ENCODE results near the gene SRGAP3. TPM values are rescaled to one million over a fixed set of nuclear protein-coding genes. Genes with fewer than 3 reads are reported as not detected.

SRGAP3 gene
- total RNA-seq, 1 donor from 2014 or later = 3.9 TPM

- Histone ChIP-seq H4K20me1 (ENCODE audit: insufficient read depth, low read length) (no peaks in the 10 kb centered on the region), H3K4me3 (ENCODE audit: insufficient read depth, low read depth, low read length) (no peak overlapping the region), H3K9me3 (ENCODE audit: insufficient read depth, low read depth, low read length) (no peaks in the 10 kb centered on the region), H3K9ac (ENCODE audit: low read length) (no peak overlapping the region), H3K36me3 (ENCODE audit: insufficient read depth, low read length) (no peaks in the 10 kb centered on the region), H3K4me2 (ENCODE audit: low read length) (no peak overlapping the region), H2AFZ (ENCODE audit: low read depth, low read length) (no peak overlapping the region), H3K27me3 (ENCODE audit: insufficient read depth, low read length) (no peaks in the 10 kb centered on the region), H3K27ac (ENCODE audit: low read depth, low read length) (no peak overlapping the region), H3K4me1 (ENCODE audit: insufficient read depth, low read length) (no peaks in the 10 kb centered on the region), H3K79me2 (ENCODE audit: insufficient read depth, low read length) (no peaks in the 10 kb centered on the region)
- Mint-ChIP-seq H3K9me3 (ENCODE audit: unreplicated experiment) (no peaks in the 10 kb centered on the region), H3K4me1 (ENCODE audit: low read depth, unreplicated experiment) (no peaks in the 10 kb centered on the region), H3K36me3 (ENCODE audit: low read depth, unreplicated experiment) (peaks cover 2% of the 10 kb centered on the region), H3K27ac (ENCODE audit: unreplicated experiment) (no peak overlapping the region), H3K4me3 (ENCODE audit: unreplicated experiment) (no peak overlapping the region), H3K27me3 (ENCODE audit: low read depth, unreplicated experiment) (peaks cover 2% of the 10 kb centered on the region)
- TF ChIP-seq, protein P1, sequence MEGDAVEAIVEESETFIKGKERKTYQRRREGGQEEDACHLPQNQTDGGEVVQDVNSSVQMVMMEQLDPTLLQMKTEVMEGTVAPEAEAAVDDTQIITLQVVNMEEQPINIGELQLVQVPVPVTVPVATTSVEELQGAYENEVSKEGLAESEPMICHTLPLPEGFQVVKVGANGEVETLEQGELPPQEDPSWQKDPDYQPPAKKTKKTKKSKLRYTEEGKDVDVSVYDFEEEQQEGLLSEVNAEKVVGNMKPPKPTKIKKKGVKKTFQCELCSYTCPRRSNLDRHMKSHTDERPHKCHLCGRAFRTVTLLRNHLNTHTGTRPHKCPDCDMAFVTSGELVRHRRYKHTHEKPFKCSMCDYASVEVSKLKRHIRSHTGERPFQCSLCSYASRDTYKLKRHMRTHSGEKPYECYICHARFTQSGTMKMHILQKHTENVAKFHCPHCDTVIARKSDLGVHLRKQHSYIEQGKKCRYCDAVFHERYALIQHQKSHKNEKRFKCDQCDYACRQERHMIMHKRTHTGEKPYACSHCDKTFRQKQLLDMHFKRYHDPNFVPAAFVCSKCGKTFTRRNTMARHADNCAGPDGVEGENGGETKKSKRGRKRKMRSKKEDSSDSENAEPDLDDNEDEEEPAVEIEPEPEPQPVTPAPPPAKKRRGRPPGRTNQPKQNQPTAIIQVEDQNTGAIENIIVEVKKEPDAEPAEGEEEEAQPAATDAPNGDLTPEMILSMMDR (IDR thresholded peaks at IDR 0.05; ENCODE audit: insufficient read depth, low read depth, low read length) = no peak
- no peak for TF ChIP-seq EZH2 (IDR thresholded peaks at IDR 0.05; ENCODE audit: insufficient read depth, low read length)
- no peak for DNase-seq (ENCODE audit: low read depth)
- FAIRE-seq = no peak
Measured at GRCh38 chr3:9047452-9048346, 201.7 kb downstream of the SRGAP3 start.

GRCh38 chr3:9045371-9045770 lies 204.1 kb downstream of the SRGAP3 start:
- Histone ChIP-seq H3K4me2 (ENCODE audit: low read length) (no peak overlapping the region), H3K36me3 (ENCODE audit: insufficient read depth, low read length) (no peaks in the 10 kb centered on the region), H3K9ac (ENCODE audit: low read length) (no peak overlapping the region), H2AFZ (ENCODE audit: low read depth, low read length) (no peak overlapping the region), H3K4me3 (ENCODE audit: insufficient read depth, low read depth, low read length) (no peak overlapping the region), H3K4me1 (ENCODE audit: insufficient read depth, low read length) (no peaks in the 10 kb centered on the region), H3K27ac (ENCODE audit: low read depth, low read length) (no peak overlapping the region), H3K9me3 (ENCODE audit: insufficient read depth, low read depth, low read length) (no peaks in the 10 kb centered on the region), H3K79me2 (ENCODE audit: insufficient read depth, low read length) (no peaks in the 10 kb centered on the region), H3K27me3 (ENCODE audit: insufficient read depth, low read length) (peaks cover 5% of the 10 kb centered on the region), H4K20me1 (ENCODE audit: insufficient read depth, low read length) (no peaks in the 10 kb centered on the region)
- H3K4me1 Mint-ChIP-seq (ENCODE audit: low read depth, unreplicated experiment) = no peaks in the 10 kb centered on the region
- no peak overlapping the region for H3K4me3 Mint-ChIP-seq (ENCODE audit: unreplicated experiment)
- no peaks in the 10 kb centered on the region for H3K9me3 Mint-ChIP-seq (ENCODE audit: unreplicated experiment)
- H3K27ac Mint-ChIP-seq (ENCODE audit: unreplicated experiment) = no peak overlapping the region
- TF ChIP-seq, protein P1 (IDR thresholded peaks at IDR 0.05; ENCODE audit: insufficient read depth, low read depth, low read length) = no peak
- TF ChIP-seq EZH2 (IDR thresholded peaks at IDR 0.05; ENCODE audit: insufficient read depth, low read length) = no peak
- peaks cover 2% of the 10 kb centered on the region for H3K27me3 Mint-ChIP-seq (ENCODE audit: low read depth, unreplicated experiment)
- FAIRE-seq = no peak
- H3K36me3 Mint-ChIP-seq (ENCODE audit: low read depth, unreplicated experiment) = no peaks in the 10 kb centered on the region
- DNase-seq (ENCODE audit: low read depth) = no peak

DNA sequence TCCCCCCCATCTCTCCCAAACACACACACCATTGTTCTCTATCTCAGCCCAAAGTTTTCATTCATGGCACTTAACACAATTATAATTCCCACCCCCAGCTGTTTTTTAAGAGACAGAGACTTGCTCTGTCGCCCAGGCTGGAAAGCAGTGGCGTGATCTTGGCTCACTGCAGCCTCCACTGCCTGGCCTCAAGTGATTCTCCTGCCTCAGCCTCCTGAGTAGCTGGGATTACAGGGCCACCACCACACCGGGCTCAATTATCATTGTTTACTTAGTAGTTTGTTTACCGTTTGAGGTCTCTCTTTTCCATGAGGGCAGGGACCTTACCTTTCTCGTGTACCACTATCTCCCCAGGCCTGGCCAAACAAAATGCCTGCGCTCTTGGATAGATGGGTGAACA lies 206.4 kb downstream of the SRGAP3 start:
- H3K36me3 ChIP-seq (ENCODE audit: insufficient read depth, low read length) = no peaks in the 10 kb centered on the region
- Mint-ChIP-seq H3K36me3 (ENCODE audit: low read depth, unreplicated experiment) (no peaks in the 10 kb centered on the region), H3K4me1 (ENCODE audit: low read depth, unreplicated experiment) (no peaks in the 10 kb centered on the region), H3K9me3 (ENCODE audit: unreplicated experiment) (no peaks in the 10 kb centered on the region), H3K4me3 (ENCODE audit: unreplicated experiment) (no peak overlapping the region), H3K27me3 (ENCODE audit: low read depth, unreplicated experiment) (peaks cover 2% of the 10 kb centered on the region), H3K27ac (ENCODE audit: unreplicated experiment) (no peak overlapping the region)
- H4K20me1 ChIP-seq (ENCODE audit: insufficient read depth, low read length) = no peaks in the 10 kb centered on the region
- FAIRE-seq (no peak), DNase-seq (ENCODE audit: low read depth) (no peak)
- peaks cover 11% of the 10 kb centered on the region for H3K27me3 ChIP-seq (ENCODE audit: insufficient read depth, low read length)
- H3K79me2 ChIP-seq (ENCODE audit: insufficient read depth, low read length) = no peaks in the 10 kb centered on the region
- no peaks in the 10 kb centered on the region for H3K9me3 ChIP-seq (ENCODE audit: insufficient read depth, low read depth, low read length)
- H3K9ac ChIP-seq (ENCODE audit: low read length) = no peak overlapping the region
- no peak overlapping the region for H3K4me2 ChIP-seq (ENCODE audit: low read length)
- no peak overlapping the region for H3K4me3 ChIP-seq (ENCODE audit: insufficient read depth, low read depth, low read length)
- no peak overlapping the region for H3K27ac ChIP-seq (ENCODE audit: low read depth, low read length)
- no peak overlapping the region for H2AFZ ChIP-seq (ENCODE audit: low read depth, low read length)
- H3K4me1 ChIP-seq (ENCODE audit: insufficient read depth, low read length) = no peaks in the 10 kb centered on the region
- TF ChIP-seq EZH2 (IDR thresholded peaks at IDR 0.05; ENCODE audit: insufficient read depth, low read length) = no peak
- TF ChIP-seq, protein P1 (IDR thresholded peaks at IDR 0.05; ENCODE audit: insufficient read depth, low read depth, low read length) = no peak
